ENCODE results near the gene FIZ1.
A peak's percentile ranks its signal among the peaks of the same experiment; 100 is the strongest.

The FIZ1 gene

DNA sequence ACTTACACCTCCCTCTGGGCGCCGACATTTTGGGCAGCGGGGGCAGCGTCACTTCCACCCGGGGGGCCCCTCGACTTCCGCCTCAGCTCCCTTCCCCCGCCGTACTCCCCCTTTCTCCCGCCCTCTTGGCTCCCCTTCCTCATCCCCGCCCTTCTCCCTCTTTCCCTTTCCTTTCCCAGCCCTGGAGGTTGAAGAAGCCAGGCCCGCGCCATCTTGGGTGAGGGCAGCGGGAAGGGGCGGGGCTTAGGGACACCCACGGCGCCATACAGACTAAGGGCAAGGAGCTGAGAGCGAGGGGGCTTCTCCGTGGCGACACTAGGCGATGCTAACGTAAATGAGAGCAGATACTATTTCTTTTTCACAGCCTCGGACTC is at the start of gene FIZ1:
TSS of gene FIZ1 (minus strand) at position 50 of the 374 bp plus-strand sequence. CDS start 1,652 bp downstream, outside the sequence.
- DNase-seq = peak; percentile 100

- DNase-seq = peak; percentile 42
These were observed 49.4 kb upstream of the FIZ1 start for GRCh38 chr19:55648585-55649267.

GRCh38 chr19:55647732-55648584 is 48.6 kb upstream of the FIZ1 start, which contains the start of gene CCDC106:
TSS of gene CCDC106 (plus strand) at chr19:55648212. CDS start at chr19:55649047, 835 bp downstream.
- DNase-seq = peak; percentile 82

DNA sequence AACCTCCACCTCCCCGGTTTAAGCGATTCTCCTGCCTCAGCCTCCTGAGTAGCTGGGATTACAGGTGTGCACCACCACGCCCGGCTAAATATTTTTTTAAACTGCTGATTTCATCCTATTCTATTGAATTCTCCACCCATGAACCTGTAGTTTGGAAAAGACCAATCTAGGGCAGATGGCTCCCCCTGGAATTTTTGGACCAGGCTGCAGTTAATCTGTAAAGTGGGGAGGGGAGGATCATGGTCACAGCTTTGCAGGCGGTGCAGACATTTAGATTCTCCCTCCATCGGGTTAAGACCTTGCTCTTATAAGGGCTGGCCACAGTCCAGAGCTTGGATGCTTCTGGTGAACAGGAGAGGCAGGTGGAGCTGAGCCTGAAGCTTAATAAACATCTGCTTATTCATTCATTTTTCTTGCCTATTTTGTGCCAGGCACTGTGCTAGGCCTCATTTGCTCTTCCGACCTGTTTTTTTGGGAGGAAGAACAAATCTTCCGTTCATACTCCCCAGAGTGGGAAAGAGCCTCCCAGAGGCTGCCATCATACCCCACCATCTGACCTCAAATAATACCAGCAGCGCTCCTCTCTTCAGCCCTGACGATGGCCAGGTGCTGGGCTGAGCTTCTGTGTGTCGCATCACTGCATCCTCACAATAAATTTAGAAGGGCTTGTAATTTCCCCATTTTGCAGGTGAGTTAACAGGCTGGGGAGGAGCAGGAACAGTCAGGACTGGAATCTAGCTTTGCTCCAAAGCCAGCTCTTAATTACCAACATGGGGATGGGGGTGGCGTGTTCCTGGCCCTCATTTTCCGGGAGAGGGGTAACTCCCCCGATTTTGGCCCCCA is 47.8 kb upstream of the FIZ1 start:
- no peak for DNase-seq

GRCh38 chr19:55645512-55645881 is 46.2 kb upstream of the FIZ1 start:
- DNase-seq = no peak

GRCh38 chr19:55644842-55645511 is 45.7 kb upstream of the FIZ1 start:
- DNase-seq = no peak

GRCh38 chr19:55644191-55644833 is 45.0 kb upstream of the FIZ1 start:
- DNase-seq = no peak

DNA sequence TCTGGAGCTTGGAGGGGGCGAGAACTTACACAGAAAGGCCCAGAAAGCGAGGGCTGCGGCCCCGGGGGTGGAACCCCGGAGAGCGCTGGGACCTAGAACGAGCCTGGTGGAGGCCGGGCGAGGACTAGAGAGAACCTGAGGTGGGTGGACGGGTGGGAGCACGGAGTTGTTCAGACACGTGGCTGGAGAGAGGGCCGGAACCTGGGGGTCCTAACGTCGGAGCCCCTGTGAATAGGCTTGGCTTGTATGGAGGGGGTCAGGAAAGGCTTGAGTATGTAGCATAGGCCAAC is 44.5 kb upstream of the FIZ1 start:
- DNase-seq = no peak

- DNase-seq = peak; percentile 90
These were observed 43.9 kb upstream of the FIZ1 start, which contains the start of gene ZNF581 for GRCh38 chr19:55643003-55643886. TSS of gene ZNF581 (plus strand) at chr19:55643649. CDS start at chr19:55644572, 923 bp downstream.

DNA sequence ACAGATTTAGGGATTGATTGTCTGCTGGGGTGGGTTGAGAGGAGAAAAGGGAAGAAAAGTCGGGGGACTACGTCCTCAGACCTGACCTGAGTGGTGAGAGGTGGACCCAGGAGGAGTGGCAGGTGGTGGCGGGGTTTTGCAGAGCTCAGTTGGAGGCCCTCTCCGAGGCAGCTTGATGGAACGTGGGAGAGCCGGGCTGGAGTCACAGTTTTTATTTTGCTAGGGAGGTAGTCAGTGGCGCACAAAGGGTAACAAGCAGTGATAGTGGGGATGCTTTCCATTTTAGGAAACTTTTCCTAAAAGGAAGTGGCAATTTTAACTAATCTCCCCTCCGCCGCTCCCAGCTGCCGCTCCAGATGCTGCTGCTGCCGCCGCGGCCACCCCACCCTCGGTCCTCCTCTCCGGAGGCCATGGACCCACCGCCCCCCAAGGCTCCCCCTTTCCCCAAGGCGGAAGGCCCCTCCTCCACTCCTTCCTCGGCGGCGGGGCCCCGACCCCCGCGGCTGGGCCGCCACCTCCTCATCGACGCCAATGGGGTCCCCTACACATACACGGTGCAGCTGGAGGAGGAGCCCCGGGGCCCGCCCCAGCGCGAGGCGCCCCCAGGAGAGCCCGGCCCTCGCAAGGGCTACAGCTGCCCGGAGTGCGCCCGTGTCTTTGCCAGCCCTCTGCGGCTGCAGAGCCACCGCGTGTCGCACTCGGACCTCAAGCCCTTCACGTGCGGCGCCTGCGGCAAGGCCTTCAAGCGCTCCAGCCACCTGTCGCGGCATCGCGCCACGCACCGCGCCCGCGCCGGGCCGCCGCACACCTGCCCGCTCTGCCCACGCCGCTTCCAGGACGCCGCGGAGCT is 43.1 kb upstream of the FIZ1 start:
- DNase-seq = peak; percentile 48

DNA sequence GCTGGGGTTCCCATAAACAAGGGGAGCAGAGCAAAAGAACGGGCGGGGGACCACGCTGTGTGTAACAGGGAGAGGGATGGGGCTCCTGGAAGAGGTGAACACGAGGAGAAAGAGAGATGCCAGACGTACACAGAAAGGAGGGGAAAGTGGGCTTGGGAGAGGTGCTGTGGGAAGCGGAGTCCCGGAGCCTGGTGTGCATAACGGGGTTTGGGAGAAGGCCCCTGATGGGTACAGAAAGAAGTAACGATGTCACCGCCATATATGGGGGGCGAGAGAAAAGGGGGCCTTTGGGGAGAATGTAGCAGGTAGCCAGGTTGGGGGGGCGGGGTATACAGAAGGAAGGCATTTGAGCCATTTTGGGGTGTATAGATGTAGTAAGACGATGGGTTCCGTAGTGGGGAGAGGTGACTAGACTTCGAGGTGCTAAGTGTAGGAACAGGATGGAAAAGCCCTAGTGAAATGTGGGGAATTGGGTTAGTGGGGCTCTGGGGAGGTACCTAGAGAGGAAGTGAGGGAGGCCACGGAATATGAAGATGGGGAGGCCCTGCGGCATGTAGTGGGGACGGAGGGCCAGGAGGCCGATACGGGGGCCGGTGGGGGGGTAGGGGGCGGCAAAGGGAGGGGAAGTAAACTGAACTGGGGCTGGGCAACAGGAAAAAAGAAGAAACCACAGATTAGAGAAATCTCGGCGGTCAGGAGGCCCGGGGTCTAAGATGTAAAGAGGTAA is 42.3 kb upstream of the FIZ1 start:
- DNase-seq = peak; percentile 48

DNA sequence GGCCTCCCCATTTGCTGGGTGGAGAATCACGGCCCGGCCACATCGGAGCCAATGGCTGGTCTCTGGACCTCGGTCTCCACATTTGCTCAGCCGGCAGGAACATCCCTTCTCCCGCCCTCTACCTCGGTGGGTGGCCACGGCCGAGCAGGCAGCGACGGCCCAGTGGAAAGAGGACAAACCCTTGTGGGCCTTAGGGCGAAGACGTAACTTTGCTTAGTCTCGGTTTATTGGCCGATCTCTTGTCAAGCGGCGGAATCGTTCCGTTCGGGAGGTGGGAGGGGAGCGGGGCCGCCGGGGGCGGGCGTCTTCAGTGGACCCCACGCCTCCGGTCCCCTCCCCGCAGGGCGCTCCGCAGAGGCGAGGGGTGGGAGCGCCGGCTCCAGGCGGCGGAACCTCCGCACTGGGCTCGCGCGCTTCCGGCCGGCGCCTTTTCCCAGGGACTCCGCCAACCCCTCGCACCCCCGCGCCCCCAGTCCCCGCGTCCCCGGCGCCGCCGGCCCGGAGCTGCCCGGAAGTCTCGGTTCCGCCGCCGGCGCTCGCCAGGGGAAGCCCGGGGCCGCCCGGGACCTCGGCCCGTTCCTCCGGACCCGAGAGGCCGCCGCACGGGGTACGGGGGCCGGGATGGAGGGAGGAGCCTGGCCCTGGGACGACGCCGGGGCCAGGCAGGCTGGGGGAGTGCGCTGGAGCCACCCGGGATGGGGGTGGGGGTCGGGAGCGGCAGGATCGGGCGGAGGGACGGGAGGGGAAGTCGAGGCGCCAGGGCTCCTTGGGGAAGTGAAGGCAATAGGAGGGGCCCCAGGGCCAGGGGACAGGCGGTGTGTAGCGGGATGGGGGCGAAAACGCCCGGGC is 41.5 kb upstream of the FIZ1 start, which contains the start of gene ZNF580:
TSS of gene ZNF580 (plus strand) at position 426 of the 849 bp plus-strand sequence. CDS start 1,507 bp downstream, outside the sequence.
- peak; percentile 86 for DNase-seq

DNA sequence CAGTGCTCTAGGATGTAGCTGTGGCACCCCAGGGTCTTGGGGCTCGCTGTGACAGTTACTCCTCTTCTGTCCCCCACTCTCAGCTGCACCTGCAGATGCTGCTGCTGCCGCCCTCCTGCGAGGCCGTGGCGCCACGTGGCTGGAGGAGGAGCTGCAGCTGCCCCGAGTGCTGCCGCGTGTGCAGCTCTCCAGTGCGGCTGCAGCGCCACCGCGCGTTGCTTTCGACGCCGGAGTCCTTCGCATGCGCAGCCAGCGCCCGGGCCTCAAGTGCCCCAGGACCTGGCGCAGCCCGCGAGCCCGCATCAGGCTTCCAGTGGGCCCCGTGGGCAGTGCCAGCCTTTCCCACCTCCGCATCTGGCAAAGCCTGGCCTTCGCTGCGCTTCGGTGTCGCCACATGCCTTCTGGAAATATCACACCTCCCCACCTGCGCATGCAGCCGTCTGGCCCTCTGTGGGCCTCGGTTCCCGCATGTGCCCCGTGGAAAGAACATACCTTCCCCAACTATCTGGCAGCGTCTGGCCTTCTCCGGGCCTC is 40.8 kb upstream of the FIZ1 start:
- peak; percentile 88 for DNase-seq

DNA sequence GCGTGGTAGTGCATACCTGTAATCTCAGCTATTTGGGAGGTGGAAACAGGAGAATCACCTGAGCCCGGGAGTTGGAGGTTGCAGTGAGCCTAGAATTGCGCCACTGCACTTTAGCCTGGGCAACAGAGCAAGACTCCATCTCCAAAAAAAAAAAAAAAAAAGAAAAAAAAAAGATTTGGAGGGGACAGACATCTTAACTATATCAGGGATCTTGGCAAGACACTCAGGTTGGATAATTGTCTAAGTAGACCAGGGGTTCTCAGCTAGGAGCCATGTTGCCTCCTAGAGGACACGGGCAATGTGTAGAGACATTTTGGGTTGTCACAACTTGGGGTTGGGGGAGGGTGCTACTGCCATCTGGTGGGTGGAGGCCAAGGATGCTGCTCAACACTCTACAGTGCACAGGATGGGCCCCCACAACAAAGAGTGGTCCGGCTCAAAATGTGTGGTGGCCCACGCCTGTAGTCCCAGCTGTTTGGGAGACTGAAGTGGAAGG is 39.6 kb upstream of the FIZ1 start:
- peak; percentile 89 for DNase-seq

DNA sequence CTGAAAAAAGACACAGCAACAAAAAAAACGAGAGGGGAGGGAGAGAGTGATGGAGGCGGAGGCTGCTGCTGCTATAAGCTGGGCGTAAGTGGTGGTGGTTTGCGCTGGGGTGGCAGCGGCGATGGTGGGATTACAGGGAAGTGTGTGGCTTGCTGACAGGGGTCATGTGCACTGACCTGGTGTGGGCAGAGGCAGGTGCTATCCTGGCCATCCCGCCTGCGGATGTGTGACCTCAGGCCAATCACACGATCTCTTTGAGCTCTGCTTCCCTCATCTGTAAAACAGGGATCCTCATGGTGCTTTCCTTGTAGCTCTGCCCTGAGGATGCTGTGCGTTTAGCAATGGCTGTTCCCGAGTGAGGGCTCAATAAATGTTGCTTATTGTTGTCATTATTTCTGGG is 38.2 kb upstream of the FIZ1 start:
- DNase-seq = no peak

DNA sequence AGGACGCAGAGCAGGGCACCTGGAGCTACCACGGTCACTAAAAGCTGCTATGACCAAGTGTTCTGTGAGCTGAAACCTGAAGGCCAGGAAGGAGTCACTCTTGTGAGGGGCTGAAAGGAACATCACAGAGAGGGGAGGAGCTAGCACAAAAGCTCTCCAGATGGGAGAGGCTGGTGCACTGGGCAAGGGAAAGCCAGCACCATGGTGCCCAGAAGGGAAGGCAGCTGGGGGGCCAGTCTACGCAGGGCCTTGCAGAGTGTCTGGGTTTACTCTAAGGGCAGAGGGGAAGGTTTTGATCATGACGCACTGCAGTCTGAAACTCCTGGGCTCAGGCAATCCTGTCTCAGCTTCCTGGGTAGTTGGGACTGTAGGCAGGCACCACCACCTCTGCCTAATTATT is 37.4 kb upstream of the FIZ1 start:
- no peak for DNase-seq

GRCh38 chr19:55635856-55636440 is 36.6 kb upstream of the FIZ1 start:
- DNase-seq = no peak
